ENCODE measurements around the gene DMD.

DMD gene

GRCh38 chrX:33001107-33001506 lies 210.2 kb downstream of the DMD start:
- H3K36me3 Mint-ChIP-seq: no peaks in the 10 kb centered on the region
- no peak overlapping the region for H3K27ac Mint-ChIP-seq
- H3K27me3 Mint-ChIP-seq: no peaks in the 10 kb centered on the region
- no peaks in the 10 kb centered on the region for H3K9me3 Mint-ChIP-seq
- H3K4me1 Mint-ChIP-seq: no peaks in the 10 kb centered on the region
- no peak overlapping the region for H3K4me3 Mint-ChIP-seq

GRCh38 chrX:32998776-32999175 lies 212.6 kb downstream of the DMD start:
- Mint-ChIP-seq H3K4me3 (no peak overlapping the region), H3K27me3 (no peaks in the 10 kb centered on the region), H3K36me3 (no peaks in the 10 kb centered on the region), H3K27ac (no peak overlapping the region), H3K9me3 (no peaks in the 10 kb centered on the region), H3K4me1 (no peaks in the 10 kb centered on the region)

- Mint-ChIP-seq H3K4me3 (no peak overlapping the region), H3K27ac (no peak overlapping the region), H3K4me1 (no peaks in the 10 kb centered on the region)
These were observed 215.9 kb downstream of the DMD start for GRCh38 chrX:32995427-32995826.

GRCh38 chrX:32987142-32987541 lies 224.2 kb downstream of the DMD start:
- H3K9me3 Mint-ChIP-seq: no peaks in the 10 kb centered on the region
- no peaks in the 10 kb centered on the region for H3K27me3 Mint-ChIP-seq
- no peak overlapping the region for H3K4me3 Mint-ChIP-seq
- H3K27ac Mint-ChIP-seq: no peak overlapping the region
- no peaks in the 10 kb centered on the region for H3K36me3 Mint-ChIP-seq
- no peaks in the 10 kb centered on the region for H3K4me1 Mint-ChIP-seq

More at GRCh38 chrX:32995427-32995826, 215.9 kb downstream of the DMD start:
- H3K36me3 Mint-ChIP-seq: no peaks in the 10 kb centered on the region
- H3K9me3 Mint-ChIP-seq: no peaks in the 10 kb centered on the region
- no peaks in the 10 kb centered on the region for H3K27me3 Mint-ChIP-seq

GRCh38 chrX:32985544-32985943 lies 225.8 kb downstream of the DMD start:
- no peaks in the 10 kb centered on the region for H3K9me3 Mint-ChIP-seq
- H3K4me3 Mint-ChIP-seq: no peak overlapping the region
- no peaks in the 10 kb centered on the region for H3K36me3 Mint-ChIP-seq
- H3K27me3 Mint-ChIP-seq: no peaks in the 10 kb centered on the region
- no peaks in the 10 kb centered on the region for H3K4me1 Mint-ChIP-seq
- H3K27ac Mint-ChIP-seq: no peak overlapping the region

- Mint-ChIP-seq H3K9me3 (no peaks in the 10 kb centered on the region), H3K4me1 (no peaks in the 10 kb centered on the region), H3K4me3 (no peak overlapping the region), H3K27me3 (no peaks in the 10 kb centered on the region), H3K36me3 (no peaks in the 10 kb centered on the region), H3K27ac (no peak overlapping the region)
These were observed 244.5 kb downstream of the DMD start for GRCh38 chrX:32966821-32967355.

- no peaks in the 10 kb centered on the region for H3K36me3 Mint-ChIP-seq
- H3K27me3 Mint-ChIP-seq: no peaks in the 10 kb centered on the region
- H3K27ac Mint-ChIP-seq: no peak overlapping the region
- no peaks in the 10 kb centered on the region for H3K4me1 Mint-ChIP-seq
- no peaks in the 10 kb centered on the region for H3K9me3 Mint-ChIP-seq
- no peak overlapping the region for H3K4me3 Mint-ChIP-seq
These were observed 257.2 kb downstream of the DMD start for GRCh38 chrX:32954125-32954524.

GRCh38 chrX:32948130-32948529 lies 263.2 kb downstream of the DMD start:
- Mint-ChIP-seq H3K36me3 (no peaks in the 10 kb centered on the region), H3K4me3 (no peak overlapping the region), H3K9me3 (no peaks in the 10 kb centered on the region), H3K27me3 (no peaks in the 10 kb centered on the region), H3K27ac (no peak overlapping the region), H3K4me1 (no peaks in the 10 kb centered on the region)

GRCh38 chrX:32937043-32937442 lies 274.3 kb downstream of the DMD start:
- Mint-ChIP-seq H3K9me3 (no peaks in the 10 kb centered on the region), H3K4me1 (no peaks in the 10 kb centered on the region), H3K27me3 (no peaks in the 10 kb centered on the region), H3K4me3 (no peak overlapping the region), H3K36me3 (no peaks in the 10 kb centered on the region), H3K27ac (no peak overlapping the region)

GRCh38 chrX:32933548-32933947 lies 277.8 kb downstream of the DMD start:
- H3K27ac Mint-ChIP-seq: no peak overlapping the region
- no peaks in the 10 kb centered on the region for H3K36me3 Mint-ChIP-seq
- no peaks in the 10 kb centered on the region for H3K27me3 Mint-ChIP-seq
- no peak overlapping the region for H3K4me3 Mint-ChIP-seq
- no peaks in the 10 kb centered on the region for H3K4me1 Mint-ChIP-seq
- H3K9me3 Mint-ChIP-seq: no peaks in the 10 kb centered on the region

GRCh38 chrX:32929040-32929439 lies 282.3 kb downstream of the DMD start:
- Mint-ChIP-seq H3K4me3 (no peak overlapping the region), H3K27me3 (no peaks in the 10 kb centered on the region), H3K9me3 (no peaks in the 10 kb centered on the region), H3K36me3 (no peaks in the 10 kb centered on the region), H3K27ac (no peak overlapping the region), H3K4me1 (no peaks in the 10 kb centered on the region)

GRCh38 chrX:32896088-32896487 lies 315.3 kb downstream of the DMD start:
- Mint-ChIP-seq H3K9me3 (no peaks in the 10 kb centered on the region), H3K4me1 (no peaks in the 10 kb centered on the region), H3K27me3 (no peaks in the 10 kb centered on the region), H3K4me3 (no peak overlapping the region), H3K27ac (no peak overlapping the region), H3K36me3 (no peaks in the 10 kb centered on the region)

GRCh38 chrX:32894679-32895078 lies 316.7 kb downstream of the DMD start:
- Mint-ChIP-seq H3K27me3 (no peaks in the 10 kb centered on the region), H3K4me1 (no peaks in the 10 kb centered on the region), H3K27ac (no peak overlapping the region), H3K36me3 (no peaks in the 10 kb centered on the region), H3K9me3 (no peaks in the 10 kb centered on the region), H3K4me3 (no peak overlapping the region)

GRCh38 chrX:32893751-32894150 lies 317.6 kb downstream of the DMD start:
- no peaks in the 10 kb centered on the region for H3K9me3 Mint-ChIP-seq

GRCh38 chrX:32877592-32877991 lies 333.8 kb downstream of the DMD start:
- Mint-ChIP-seq H3K4me3 (no peak overlapping the region), H3K27me3 (no peaks in the 10 kb centered on the region), H3K9me3 (no peaks in the 10 kb centered on the region), H3K27ac (no peak overlapping the region), H3K4me1 (no peaks in the 10 kb centered on the region), H3K36me3 (no peaks in the 10 kb centered on the region)

More at GRCh38 chrX:32893751-32894150, 317.6 kb downstream of the DMD start:
- H3K4me1 Mint-ChIP-seq: no peaks in the 10 kb centered on the region
- H3K4me3 Mint-ChIP-seq: no peak overlapping the region
- no peak overlapping the region for H3K27ac Mint-ChIP-seq
- no peaks in the 10 kb centered on the region for H3K27me3 Mint-ChIP-seq
- no peaks in the 10 kb centered on the region for H3K36me3 Mint-ChIP-seq

- H3K36me3 Mint-ChIP-seq: no peaks in the 10 kb centered on the region
- H3K9me3 Mint-ChIP-seq: no peaks in the 10 kb centered on the region
- no peaks in the 10 kb centered on the region for H3K4me1 Mint-ChIP-seq
- no peak overlapping the region for H3K27ac Mint-ChIP-seq
- no peak overlapping the region for H3K4me3 Mint-ChIP-seq
- no peaks in the 10 kb centered on the region for H3K27me3 Mint-ChIP-seq
These were observed 336.5 kb downstream of the DMD start for GRCh38 chrX:32874839-32875238.

- Mint-ChIP-seq H3K4me1 (no peaks in the 10 kb centered on the region), H3K4me3 (no peak overlapping the region), H3K27me3 (no peaks in the 10 kb centered on the region), H3K27ac (no peak overlapping the region), H3K9me3 (no peaks in the 10 kb centered on the region), H3K36me3 (no peaks in the 10 kb centered on the region)
These were observed 337.6 kb downstream of the DMD start for GRCh38 chrX:32873786-32874185.

Measured in activated naive CD4-positive, alpha-beta T cell treated with anti-CD3 and anti-CD28 coated beads, Interleukin-2, amount 50 U/mL, for 24 hours (primary cell).